Measurements from ENCODE around the gene GNAZ.

GNAZ gene

DNA sequence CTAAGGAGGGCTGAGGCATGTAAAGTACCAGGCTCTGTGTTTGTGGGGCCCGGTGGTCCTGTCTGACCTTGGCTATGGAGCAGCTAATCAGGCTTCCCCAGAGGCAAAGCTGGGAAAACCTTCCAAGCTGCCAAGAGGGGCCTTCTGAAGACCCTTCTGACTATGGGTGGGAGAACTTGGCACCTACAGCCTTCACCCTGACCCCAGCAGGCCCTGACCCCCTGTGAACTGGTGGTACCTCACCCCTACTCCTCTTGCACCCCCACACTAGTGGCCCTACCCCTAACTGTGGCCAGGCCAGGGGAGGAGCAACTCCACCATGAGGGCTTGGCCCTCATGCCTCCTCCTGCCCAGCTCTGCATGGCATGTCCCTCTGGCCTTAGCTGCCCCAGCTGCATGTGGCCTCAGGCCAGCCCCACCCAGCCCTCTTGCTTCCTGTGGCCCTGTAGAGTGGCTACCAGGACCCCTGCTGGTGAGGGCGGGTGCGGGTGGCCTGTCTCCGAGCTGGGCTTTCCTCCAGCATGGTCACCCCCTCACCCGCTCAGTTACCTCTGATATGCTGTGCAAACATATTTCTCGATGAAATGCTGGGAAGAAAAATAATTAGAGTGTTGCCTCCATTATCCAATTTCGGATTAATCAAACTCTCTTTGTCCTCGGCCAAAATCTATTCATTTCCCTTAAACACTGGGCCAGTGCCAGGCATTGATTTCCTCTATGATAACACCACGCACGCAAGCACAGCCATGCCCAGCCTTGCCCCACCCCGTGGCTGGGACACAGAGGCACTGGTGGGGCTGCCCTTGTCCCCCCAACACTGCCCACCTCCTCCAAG, 7.5 kb downstream of the GNAZ start:
- no peak for DNase-seq (ENCODE audit: low read depth)

DNA sequence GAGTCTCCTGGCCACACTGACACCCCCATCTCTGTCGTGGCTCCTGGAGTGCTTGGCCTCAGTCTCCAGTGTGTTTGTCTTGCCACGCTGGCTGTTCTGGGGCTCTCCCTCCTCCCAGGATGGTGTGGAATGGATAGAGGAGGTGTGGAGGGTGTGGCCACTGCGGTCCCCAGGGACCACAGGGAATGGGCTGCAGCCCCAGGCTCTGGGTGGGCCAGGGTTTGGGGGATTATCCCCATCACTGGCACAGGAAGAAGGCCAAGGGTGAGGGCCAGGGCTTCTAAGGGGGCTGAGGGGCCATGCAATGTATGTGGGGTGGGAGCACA, 8.1 kb downstream of the GNAZ start:
- DNase-seq (ENCODE audit: low read depth), result no peak

DNA sequence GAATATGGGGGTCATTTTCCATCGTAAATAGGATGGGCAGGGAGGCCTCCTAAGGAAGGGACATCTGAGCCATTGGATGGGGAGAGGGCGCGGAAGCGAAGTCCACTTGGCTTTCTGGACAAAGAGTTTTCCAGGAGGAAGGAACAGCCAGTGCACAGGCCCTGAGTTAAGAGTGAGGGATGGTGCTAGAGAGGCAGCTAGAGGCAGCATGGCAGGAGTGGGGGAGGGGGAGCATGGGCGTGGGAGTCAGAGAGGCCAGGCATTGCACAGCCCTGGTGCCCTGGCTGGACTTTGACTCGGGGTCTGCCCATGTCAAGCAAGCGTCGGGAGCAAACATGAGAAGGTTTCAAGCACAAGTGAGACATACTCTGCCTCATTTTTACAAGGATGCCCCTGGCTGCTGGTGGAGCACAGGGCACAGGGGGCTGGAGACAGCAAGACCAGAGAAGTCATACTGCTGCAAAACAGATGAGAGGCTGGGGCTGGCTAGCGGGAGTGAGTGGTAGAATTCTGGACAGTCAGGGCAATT, 9.0 kb downstream of the GNAZ start:
- no peak for DNase-seq (ENCODE audit: low read depth)

DNA sequence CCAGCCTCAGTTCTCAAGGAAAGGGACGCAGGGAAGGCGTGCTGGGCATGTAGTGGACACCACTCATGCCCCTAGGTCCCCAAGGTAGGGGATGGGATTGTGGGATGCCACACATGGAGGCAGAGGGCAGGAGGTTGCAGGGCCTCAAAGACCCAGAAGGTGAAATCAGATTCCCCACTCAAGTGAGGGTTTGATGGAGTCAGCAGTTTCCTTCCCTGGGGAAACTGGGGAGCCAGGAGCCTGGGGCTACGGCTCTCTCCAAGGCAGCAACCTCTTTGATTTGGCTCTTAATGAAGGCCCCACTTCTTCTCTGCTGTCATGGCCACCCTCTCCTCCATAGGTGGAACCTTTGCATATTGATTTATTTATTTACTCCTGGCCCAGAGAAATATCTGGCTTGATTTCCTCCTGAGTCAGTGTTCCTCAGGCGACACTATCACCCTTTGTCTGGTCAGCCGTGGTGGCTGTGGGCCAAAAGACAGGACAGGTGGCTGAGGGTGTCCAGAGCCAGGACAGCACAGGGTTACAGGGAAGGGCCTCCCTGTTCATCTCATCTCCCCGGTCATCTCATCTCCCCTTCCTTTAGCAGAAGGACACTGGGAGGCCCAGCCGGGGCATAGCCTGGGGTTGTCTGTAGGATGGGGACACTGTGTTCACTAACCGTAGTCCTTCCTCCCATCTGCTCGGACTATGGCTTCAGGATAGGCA, 9.6 kb downstream of the GNAZ start:
- DNase-seq (ENCODE audit: low read depth), result no peak

DNA sequence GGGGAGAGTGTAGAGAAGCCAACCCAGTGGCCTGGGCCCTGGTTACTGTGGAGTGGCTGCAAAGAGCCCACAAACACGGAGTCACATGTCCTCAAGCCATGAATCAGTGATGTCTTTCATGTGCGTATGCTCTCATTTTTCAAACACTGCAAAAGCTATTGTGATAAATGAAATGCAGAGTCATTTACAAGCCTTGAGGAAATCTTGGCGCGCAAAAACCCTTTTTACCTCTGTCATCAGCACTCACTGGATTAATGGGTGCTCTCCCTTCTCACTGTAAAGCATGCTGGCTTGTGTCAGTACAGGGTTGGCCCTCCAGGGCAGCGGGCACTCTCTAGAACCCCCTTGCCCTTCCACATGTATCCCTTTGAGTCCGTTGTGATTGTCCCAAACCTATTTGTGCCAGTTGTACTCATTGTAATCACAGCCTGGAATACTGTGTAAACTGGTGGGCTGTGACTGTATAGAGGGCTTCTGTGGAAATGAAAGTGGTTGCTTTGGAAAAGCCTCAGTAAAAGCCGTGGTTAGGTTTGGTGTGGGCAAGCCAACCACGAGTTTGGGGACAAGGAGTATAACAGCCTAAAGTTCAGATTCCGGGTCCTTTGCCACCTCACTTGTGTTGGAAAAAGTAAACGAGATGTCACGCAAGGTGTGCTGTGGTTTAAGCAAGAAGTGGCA, 10.4 kb downstream of the GNAZ start:
- DNase-seq (ENCODE audit: low read depth), result no peak

DNA sequence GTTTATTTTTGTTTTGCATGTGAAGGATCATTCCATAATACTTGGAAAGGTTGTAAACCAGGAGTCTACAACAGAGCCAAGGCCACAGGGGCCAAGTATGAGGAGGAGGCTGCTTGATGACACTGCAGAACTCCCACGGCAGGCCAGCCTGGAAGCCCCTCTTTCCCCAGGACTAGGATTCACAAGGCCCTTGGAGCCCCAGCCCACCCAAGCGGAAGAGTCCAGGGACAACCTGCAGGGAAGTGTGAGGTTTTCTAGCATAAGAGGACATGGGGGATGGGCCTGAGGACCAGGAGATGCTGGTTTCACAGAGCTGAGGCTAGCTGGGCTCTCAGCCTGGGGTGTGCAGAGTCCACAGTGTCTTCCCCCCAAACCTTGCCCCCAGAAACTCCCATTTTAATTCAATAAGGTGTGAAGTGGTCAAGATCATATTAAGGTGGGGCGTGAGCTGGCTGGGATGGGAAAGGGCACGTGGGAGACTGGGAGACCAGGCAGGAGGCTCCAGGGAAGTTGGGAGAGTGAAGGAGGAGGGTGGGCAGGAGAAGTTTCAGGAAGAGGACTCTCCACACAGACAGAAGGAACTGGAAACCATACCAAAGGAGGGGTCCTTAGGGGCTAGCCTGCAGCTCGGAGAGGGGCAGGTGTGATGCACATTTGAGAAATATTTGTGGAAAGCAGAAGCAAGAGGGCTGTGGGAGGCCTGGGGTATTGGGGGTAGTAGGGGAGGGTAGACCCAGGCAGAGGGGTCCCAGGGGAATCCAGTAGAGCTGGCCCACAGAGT, 12.4 kb downstream of the GNAZ start:
- no peak for DNase-seq (ENCODE audit: low read depth)

DNA sequence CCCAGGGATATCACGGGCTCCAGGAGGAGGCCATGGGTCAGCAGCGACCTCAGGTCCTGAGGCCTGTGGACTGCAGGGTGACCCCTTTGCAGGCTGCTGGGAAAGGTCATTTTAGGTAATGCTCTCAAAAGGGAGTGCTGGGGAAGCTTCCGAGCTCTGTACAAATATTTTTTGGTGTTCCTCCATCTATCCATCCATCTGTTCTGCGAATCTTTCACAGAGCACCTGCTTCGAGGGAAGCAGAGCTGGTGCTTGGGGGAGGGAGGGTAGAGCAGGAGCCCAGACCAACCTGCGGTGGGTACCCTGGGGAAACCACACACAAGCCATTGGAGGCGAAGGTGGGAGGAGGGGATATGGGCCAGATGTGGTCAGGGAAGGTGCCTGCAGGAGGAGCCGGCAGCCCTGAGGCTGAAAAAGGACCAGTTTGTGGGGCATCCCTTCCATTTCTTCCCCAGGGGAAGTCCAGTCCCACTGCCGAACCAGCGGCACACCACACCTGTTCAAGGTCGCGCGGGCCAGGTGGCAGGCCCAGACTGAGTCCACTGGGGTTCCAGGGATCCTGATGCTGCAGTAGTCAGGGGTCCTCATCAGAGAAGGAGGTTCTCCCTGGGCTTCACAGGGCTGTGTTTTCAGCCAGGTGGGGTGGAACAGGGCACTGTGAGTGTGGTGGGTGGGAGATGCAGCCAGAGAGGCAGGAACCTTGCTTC, 13.1 kb downstream of the GNAZ start:
- DNase-seq (ENCODE audit: low read depth), result no peak

DNA sequence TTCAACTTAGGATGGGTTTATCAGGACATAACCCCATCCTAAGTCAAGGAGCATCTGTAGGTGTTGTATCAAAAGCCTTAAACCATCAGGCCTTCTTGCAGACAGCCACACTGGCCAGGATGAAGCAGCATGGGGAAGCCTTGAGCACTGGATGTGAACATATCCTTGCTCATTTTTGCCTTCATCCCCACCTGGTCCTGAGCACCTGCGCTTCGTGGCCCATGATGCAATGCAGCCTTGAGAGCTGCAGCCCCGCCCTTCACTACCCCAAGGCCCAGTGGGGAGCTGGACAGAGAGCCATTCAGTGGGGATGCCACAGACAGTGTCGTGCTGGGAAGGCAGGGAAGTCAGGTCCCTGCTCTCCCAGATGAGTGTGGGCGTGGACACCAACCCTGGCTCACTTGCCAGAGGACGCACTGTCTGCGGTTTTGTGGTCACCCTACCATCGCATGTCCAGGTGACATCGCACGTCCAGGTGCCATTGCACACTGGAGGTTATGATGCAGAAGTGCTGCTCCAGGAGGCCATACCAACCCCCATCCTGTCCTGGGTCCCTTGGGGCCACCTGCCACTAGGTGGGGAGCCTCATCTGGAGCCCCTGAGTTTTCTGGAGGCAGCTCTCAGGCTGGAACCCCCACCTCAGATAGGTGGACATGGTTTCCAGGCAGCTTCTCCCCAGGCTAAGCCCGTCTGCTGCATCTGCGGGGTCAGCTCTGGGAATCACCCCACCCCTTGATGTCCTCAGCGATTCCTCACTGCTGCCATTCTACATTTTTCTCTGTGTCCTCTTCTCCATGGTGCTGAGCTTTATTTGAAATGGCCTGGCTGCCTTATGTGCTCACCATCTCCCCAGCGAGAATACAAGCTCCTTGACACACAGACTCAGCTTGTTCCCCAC, 14.4 kb downstream of the GNAZ start:
- no peak for DNase-seq (ENCODE audit: low read depth)

DNA sequence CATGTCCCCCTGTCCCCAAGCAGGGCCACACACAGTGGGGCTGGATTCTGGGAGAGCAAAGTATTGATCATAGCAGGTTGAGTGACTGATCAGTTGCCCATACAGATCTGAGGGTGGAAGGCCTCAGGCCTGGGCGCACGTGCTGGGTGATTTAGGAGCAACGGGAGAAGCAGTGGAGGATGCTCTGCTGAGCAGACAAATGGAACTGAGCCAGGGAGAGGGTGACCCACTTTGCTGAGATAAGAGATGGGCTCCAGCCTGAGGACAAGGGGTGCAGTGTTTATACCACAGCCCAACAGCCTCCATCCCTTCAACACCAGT, 15.0 kb downstream of the GNAZ start:
- no peak for DNase-seq (ENCODE audit: low read depth)

DNA sequence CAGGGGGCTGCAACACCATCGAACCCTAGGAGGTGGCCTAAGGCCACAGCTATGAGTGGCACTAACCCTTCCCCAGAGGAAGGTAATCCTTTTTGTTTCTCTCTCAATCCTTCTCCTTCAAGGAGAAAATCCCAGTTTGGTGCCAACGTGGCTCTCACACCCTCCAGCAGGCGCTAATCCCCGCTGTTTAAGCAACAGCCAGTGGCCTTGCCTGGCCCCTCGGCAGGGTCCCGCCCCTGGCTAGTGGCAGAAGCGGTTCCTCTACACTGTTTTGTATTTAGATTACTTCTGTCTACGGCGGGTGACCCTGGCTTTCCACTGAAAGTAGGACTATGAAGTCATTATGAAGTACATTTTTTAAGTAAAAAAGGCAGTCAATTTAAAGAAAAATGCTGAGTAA, 15.5 kb downstream of the GNAZ start:
- DNase-seq (ENCODE audit: low read depth), result no peak

DNA sequence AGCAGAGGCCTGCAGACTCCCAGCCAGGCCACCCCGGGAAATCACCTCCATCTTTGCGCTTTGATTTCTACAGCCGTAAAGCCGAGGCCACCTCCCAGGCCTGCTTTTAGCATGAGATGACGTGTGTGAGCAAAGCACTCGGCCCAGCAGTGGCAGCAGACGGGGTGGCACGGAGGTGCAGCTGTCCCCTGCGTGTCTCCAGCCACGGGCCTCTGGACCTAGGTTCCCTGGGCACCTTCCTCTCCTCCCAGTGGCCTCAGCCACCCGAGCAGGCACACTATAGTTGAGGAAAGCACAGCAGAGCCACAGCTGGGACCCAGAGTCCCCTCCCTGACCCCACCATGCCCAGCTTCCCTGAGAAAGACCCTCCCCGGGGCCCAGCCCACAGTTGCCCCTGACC, 15.9 kb downstream of the GNAZ start:
- no peak for DNase-seq (ENCODE audit: low read depth)

DNA sequence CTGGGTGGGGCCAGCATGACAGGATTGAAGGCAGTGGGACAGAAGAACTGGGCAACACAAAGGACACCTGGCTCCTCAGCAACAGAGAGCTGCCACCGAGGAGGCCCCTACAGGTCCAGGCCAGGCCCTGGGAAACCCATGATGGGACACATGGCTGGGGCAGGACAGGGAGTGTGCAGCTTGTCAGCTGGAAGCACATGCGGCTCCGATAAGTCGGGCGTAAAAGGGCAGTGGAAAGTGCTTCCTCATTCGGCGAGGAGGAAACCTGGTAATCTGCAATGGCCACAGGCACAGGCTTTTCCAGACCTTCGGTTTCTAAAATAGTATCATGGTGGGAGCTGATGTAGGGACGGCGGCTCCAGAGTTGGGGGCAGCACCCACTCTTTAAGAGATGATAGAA, 16.5 kb downstream of the GNAZ start:
- DNase-seq (ENCODE audit: low read depth), result no peak

DNA sequence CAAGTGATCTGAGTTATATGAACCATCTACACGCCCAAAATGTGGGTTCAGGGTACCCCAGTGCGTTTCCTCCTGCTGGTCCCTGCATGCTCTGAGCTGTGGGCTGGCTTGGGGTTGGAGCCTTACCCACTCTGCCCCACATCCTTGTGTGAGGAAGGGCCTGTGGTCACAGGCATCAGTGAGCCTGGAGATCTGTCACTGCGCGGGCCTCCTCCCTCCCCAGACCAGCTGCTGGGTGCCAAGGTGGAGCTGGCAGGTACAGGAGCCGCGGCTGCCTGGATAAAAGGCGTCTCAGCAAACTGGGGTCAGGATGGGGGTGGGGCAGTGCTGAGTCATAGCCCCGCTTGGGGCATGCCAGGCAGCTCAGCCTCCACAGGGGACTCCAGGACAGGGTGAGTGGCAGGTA, 17.9 kb downstream of the GNAZ start:
- no peak for DNase-seq (ENCODE audit: low read depth)

DNA sequence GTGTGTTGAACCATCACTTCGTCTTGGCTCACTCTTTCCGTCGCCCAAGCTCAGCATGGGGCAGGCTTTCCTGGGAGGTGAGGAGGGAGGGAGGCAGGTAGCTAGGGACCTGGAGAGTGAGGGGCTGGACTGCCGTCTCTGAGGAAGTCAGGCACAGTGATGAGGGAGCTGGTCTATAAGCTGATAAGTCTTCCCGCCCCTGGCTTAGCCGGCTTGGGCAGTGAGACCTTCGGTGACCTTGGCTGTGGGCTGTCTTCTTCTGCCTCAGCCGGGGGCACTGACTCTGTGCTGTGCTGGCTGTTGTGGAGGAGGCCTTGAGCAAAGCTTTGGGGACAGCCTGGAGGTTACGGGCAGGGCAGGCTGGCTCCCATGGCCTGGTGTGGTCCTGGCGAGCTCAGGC, 18.7 kb downstream of the GNAZ start:
- DNase-seq (ENCODE audit: low read depth), result no peak

DNA sequence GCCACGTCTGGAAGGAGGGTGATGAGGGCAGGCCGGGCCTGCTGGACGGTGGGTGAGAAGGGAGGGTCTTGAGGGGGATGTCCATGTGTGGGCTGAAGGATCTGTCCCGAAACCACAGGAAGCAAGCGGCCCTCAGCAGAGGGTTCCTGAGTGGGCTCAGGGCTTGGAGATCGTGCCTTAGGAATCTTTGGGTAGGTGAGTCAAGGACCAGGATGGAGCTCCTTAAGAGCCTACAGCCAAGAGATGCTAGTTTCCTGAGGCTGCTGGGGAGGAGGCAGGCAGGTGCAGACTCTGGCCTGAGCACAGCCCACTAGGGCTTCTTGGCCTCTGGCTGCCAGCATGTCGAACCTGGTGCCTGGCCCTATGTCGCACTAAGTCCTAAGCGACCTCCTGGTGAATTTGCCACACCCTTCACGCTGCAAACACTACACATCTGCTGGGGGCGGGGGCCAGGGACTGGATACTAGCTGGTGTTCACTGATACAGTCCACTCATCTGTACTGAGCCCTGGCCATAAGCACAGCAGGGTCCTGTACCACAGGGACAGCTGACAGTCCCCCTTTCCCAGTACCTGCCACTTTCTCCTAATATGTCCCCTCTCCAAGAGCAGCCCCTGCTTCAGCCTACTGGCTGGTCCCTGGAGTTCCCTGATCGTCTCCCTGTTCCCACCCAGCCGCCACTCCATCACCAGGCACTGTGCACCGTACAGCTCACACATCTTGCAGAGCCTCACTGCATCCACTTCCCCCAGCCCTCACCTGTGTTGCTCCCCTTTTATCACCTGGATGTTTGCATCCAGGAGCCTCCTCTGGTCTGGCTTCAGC, 19.5 kb downstream of the GNAZ start:
- DNase-seq (ENCODE audit: low read depth), result no peak

DNA sequence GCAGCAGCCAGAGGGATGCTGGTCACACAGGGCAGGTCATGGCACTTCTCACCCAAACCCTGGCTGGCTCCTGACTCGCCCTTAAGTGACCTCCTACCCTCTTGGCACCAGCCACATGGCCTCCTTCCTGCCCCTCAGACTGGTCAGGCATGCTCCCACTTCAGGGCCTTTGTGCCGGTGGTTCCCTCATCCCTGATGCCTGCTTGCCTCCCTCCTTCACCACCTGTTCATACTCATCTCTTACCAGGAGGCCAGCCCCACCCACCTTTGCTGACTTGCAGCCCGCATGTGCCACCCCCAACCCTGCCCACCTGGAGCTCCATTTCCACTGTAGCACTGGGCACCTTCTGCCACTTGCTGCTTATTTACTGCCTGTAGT, 20.1 kb downstream of the GNAZ start:
- DNase-seq (ENCODE audit: low read depth), result no peak

DNA sequence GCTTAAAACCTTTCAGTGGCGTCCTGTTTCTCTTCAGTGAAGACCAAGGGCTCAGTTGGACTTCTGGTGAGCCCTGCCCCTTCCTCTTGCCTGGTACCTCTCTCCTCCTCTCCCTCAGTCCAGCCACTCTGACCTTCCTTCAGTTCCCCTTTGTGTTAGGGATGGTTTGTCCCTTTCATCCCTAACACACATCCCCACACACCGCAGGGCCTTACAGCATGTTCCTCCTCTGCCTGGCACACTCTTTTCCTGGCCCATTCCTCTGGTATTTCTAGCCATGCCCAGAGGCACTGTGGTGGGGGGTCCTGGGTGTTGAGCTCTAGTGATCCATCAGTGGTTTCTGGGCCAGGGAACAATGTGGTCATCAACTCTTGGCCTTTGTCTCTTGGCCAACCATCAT, 21.4 kb downstream of the GNAZ start:
- DNase-seq (ENCODE audit: low read depth), result no peak

DNA sequence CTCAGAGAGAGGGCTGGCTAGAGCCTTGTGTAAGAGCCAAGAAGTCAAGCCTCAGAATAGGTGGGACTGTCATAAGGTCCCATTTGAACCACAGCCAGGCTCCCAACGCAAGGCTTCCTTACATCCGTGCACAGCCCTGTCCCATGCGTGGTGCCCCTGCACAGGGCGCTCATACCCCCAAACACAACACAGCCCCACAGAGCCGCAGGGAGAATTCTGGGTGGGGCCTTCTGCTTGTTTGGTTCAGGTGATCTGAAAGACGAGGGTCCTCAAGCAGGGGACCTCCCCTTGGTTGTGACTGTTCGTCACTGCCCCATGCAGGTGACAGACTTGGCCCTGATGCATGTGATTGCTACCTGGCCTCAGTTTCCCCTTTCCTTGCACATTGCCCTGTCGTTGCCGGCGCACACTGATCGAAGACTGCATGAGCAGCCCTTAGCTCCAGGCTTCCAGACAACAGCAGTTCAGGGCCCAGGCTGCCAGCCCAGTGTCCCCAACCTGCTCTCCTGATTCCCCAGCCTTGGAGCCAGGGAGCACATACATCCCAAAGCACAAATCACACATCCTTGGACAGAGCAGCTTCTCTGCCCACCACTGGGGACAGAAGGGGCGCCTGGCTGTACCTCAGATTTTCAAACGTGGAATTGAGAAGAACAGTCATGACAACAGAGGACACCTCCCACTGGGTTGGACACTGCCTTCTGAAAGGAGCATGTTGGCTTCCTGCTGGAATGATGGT, 22.1 kb downstream of the GNAZ start:
- DNase-seq (ENCODE audit: low read depth), result no peak
